Activated naive CD8-positive, alpha-beta T cell treated with anti-CD3 and anti-CD28 coated beads, Interleukin-2, amount 50 U/mL, for 24 hours (primary cell): ENCODE data around the gene STX8.
A peak's percentile ranks its signal among the peaks of the same experiment; 100 is the strongest.

Experiments
- ATAC-seq: fragments of 150-1000 bp; cut with Tn5 transposase; one replicate; pipeline ENCODE4 v1.10.0; 2021
- DNase-seq: peaks from one replicate; pipeline ENCODE4 v3.0.0; 2021
- H3K27ac Mint-ChIP-seq: one replicate; pipeline ENCODE4 v1.8.0; 2021; ENCODE audit warnings: mild to moderate bottlenecking, mixed read lengths
- H3K27me3 Mint-ChIP-seq: one replicate; pipeline ENCODE4 v1.8.0; 2021; ENCODE audit warnings: mixed read lengths
- H3K36me3 Mint-ChIP-seq: one replicate; pipeline ENCODE4 v1.8.0; 2021; ENCODE audit warnings: low read depth, mixed read lengths
- H3K4me1 Mint-ChIP-seq: one replicate; pipeline ENCODE4 v1.8.0; 2021; ENCODE audit warnings: mixed read lengths
- H3K4me3 Mint-ChIP-seq: one replicate; pipeline ENCODE4 v1.8.0; 2021; ENCODE audit warnings: mild to moderate bottlenecking, moderate library complexity, mixed read lengths
- H3K9me3 Mint-ChIP-seq: one replicate; pipeline ENCODE4 v1.8.0; 2021; ENCODE audit warnings: mixed read lengths

STX8 gene

DNA sequence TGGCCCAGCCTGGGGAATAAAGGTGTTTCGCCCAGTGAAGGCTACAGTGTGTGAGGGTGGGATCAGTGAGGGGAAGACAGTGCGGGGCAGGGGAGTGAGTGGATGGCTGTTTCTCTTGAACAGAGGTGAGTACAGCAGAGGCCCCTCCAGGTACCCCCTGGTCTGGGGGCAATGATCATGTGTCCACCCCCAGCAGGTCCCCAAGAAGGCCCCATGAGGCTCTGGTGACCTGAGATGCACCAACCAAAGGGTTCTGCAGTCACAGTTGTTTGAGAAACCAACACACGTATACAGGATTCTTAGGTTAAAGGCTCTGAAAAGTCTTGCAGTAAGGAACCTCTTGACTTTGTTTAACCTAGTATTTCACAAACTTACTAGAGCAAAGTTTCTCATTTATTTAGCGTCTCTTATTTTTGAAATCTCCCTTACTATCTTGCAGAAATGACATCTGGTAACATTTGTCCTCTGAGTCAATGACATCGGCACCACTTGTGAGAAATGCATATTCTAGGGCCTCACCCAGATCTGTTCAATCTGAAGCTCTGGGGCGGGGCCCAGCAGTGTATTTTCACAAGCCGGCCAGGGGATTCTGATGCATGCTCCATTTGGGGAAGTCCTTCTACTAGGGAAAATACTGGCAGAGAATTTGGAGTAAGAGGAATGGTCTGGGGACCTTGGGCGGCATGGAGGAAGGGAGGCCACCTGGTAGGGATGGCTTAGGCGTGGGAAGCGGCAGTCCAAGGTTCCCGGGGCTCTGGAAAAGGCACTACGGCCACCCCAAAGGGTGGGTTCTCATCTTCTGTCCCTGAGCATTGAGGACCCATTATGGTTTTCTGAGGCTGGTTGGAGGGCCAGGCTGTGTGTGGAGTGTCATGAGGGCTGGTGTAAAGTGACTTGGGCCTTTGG is 337.0 kb downstream of the STX8 start:
- DNase-seq (no peak), ATAC-seq (no peak)
- H3K27ac Mint-ChIP-seq: peak overlapping the region; percentile 75
- peaks cover 10% of the 10 kb centered on the region for H3K27me3 Mint-ChIP-seq
- H3K9me3 Mint-ChIP-seq: no peaks in the 10 kb centered on the region
- peaks cover 3% of the 10 kb centered on the region for H3K36me3 Mint-ChIP-seq
- H3K4me3 Mint-ChIP-seq: peak overlapping the region; percentile 77
- peaks cover 28% of the 10 kb centered on the region for H3K4me1 Mint-ChIP-seq

DNA sequence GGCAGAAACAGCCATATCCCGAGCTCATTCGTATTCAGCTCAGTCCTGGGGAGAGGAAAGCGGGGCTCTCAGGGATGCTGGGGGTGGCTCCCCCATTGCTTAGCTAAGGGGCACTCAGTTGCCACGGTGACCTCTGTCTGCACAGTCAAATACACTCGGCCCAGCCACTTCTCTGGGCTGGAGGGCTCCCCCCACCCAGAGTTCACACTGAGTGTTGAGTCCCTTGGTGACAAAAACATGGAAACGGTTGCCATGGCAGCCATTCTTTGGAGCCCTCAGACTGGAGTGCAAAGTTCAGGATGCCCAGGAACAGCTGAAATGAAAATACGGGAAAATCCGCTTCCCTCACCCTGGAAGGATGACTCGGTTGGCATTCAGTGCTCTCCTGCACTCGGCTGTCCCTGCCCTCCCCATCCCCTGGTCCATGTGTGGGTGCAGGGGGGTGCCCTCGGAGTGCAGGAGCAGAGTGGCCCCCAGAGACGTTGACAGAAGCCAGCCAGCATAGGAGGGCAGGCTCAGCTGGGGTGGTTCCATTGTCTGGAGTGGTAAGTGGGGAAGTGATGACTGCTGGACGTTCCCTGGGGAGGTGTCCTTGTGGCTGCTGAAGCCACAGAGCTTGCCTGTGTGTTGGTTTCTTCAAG is 337.8 kb downstream of the STX8 start:
- Mint-ChIP-seq H3K4me3 (no peak overlapping the region), H3K36me3 (peaks cover 3% of the 10 kb centered on the region), H3K9me3 (no peaks in the 10 kb centered on the region), H3K27me3 (peaks cover 14% of the 10 kb centered on the region), H3K4me1 (peaks cover 28% of the 10 kb centered on the region), H3K27ac (no peak overlapping the region)
- ATAC-seq: no peak
- DNase-seq: no peak

DNA sequence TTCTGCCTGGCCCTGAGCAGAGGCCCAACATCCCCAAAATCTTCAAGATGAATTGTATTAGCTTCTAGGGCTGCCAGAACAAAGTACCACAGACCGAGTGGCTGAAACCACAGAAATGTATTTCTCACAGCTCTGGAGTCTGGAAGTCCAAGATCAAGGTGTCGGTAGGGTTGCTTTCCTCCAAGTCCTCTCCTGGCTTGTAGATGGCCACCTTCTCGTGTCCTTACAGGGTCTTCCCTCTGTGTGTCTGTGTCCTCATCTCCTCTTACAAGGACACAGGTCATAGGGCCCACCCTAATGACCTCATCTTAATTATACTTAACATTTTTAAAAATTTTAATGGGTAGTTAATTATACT is 338.6 kb downstream of the STX8 start:
- peaks cover 28% of the 10 kb centered on the region for H3K4me1 Mint-ChIP-seq
- DNase-seq (no peak), ATAC-seq (no peak)
- peaks cover 14% of the 10 kb centered on the region for H3K27me3 Mint-ChIP-seq
- H3K27ac Mint-ChIP-seq: no peak overlapping the region
- no peaks in the 10 kb centered on the region for H3K9me3 Mint-ChIP-seq
- H3K4me3 Mint-ChIP-seq: no peak overlapping the region
- peaks cover 3% of the 10 kb centered on the region for H3K36me3 Mint-ChIP-seq

DNA sequence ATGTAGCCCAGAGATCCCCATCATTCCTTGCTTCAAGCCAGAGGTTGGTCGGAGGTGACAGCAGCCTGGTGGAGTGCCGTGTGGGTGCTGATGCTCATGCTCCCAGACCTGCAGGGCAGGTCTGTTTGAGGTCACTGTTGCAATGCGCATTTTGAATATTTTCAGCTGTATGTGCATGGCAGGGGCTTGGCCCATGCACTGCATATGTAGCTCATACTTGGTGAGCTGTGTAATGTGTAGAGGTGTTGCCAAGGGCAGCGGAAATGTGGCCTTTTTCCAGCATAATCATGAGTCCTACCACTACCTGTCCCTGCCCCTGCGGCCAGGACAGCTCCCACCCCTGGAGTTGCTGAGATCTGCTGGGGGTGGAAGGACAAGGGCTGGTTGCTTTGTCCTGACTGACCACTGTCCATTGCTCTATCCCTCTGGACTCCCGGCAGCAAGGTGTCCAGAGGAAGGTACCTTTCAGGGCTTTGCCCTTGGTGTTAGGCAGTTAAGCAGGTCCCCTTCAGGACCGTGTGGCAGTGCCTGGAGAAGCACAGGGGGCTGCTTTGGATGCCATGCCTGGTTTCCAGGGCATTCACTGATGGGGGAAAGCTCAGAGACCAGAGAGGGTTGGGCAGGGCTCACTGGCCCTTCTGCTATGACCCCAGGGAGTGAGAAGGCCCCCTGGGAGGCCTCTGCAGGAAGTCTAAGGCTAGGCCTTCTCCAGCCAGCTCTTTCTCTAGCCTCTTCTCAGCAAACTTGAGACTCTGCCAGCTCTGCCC is 339.2 kb downstream of the STX8 start:
- no peak overlapping the region for H3K4me3 Mint-ChIP-seq
- DNase-seq (no peak), ATAC-seq (no peak)
- peaks cover 14% of the 10 kb centered on the region for H3K27me3 Mint-ChIP-seq
- H3K27ac Mint-ChIP-seq: no peak overlapping the region
- H3K4me1 Mint-ChIP-seq: peaks cover 26% of the 10 kb centered on the region
- peaks cover 3% of the 10 kb centered on the region for H3K36me3 Mint-ChIP-seq
- H3K9me3 Mint-ChIP-seq: no peaks in the 10 kb centered on the region

DNA sequence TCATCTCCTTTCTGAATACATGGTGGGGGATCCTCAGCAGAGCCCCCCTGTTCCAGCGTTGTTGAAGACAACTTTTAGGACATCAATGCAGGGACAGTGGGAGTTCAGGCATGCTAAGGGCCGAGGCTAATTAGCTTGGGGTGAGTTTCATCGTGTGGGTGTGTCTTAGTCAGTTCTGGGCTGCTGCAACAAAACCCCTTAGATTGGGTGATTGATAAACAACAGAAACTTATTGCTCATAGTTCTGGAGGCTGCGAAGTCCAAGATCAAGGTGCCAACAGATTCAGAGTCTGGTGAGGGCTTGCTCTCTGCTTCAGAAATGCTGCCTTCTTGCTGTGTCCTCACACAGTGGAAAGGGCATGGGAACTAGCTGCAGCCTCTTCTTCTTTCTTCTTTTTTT is 340.3 kb downstream of the STX8 start:
- ATAC-seq: peak; percentile 33
- H3K36me3 Mint-ChIP-seq: peaks cover 3% of the 10 kb centered on the region
- H3K27me3 Mint-ChIP-seq: peaks cover 14% of the 10 kb centered on the region
- no peaks in the 10 kb centered on the region for H3K9me3 Mint-ChIP-seq
- H3K4me1 Mint-ChIP-seq: peaks cover 23% of the 10 kb centered on the region
- H3K27ac Mint-ChIP-seq: no peak overlapping the region
- no peak for DNase-seq
- no peak overlapping the region for H3K4me3 Mint-ChIP-seq

DNA sequence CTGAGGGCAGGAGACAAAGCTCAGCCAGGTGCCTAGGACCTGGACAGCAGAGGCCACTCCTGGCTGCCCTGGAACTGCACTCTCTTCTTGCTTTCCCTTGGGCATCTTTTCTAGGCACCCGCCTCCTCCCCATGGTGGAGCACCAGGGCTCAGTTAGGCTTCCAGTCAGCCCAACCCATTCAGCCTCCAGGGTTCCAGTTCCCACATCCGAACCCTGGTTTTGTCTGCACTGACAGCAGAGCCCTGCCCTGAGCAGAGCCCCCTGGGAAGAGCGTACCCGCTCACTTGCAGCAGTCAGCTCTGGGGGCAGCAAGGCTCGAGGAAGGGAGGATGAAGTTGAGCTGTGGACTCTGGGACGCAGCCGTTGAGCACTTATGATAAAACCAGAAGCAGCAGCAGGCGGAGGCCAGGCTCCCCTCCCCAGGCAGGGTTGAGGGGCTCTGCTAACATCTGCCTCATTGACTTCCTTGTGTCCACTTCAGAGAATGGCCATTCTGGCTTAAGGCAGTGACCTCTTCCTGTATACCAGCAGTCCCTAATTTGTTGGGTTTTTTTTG is 341.2 kb downstream of the STX8 start:
- Mint-ChIP-seq H3K4me1 (peaks cover 20% of the 10 kb centered on the region), H3K27ac (no peak overlapping the region), H3K9me3 (no peaks in the 10 kb centered on the region), H3K4me3 (no peak overlapping the region), H3K36me3 (peaks cover 3% of the 10 kb centered on the region), H3K27me3 (peaks cover 16% of the 10 kb centered on the region)
- DNase-seq (no peak), ATAC-seq (no peak)

DNA sequence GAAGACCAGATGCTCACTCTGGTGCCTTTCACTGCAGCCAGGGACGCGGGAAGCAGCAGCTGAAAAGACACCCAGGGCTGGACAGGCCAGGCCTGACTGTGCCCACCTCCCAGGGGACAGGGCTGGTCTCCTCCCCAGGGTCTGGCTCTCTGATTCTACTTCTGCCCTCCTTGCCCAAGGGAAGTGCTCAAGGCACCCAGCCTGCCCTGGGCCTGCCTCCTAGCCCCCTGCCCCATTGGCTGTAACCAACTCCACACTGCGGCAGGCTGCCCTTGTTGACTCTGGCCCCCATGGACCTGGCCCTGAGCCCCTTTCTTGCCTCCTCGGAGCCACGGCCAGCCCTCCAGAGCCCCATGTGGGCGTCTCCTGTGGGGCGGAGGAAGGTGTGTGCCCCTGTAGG is 341.9 kb downstream of the STX8 start:
- H3K9me3 Mint-ChIP-seq: no peaks in the 10 kb centered on the region
- DNase-seq: no peak
- no peak overlapping the region for H3K4me3 Mint-ChIP-seq
- H3K36me3 Mint-ChIP-seq: peaks cover 2% of the 10 kb centered on the region
- peaks cover 16% of the 10 kb centered on the region for H3K27me3 Mint-ChIP-seq
- H3K27ac Mint-ChIP-seq: no peak overlapping the region
- ATAC-seq: no peak
- H3K4me1 Mint-ChIP-seq: peaks cover 13% of the 10 kb centered on the region

DNA sequence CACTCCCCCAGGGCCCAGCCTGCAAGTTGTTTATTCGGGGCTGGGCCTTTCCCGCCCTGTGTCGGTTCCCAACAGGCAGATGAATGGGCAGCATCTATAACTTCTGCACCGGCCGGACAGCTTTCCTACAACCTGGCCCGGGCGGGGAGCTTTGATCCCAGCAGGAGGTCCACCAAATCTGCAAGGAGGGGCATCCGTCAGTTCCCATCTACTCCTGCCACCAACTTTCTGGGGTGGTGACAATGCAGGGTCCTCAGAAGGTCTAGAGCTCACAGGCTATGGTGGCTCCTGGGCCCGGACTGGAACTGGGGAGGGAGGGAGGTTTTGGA is 342.4 kb downstream of the STX8 start:
- Mint-ChIP-seq H3K9me3 (no peaks in the 10 kb centered on the region), H3K4me1 (peaks cover 10% of the 10 kb centered on the region), H3K4me3 (no peak overlapping the region), H3K36me3 (no peaks in the 10 kb centered on the region), H3K27me3 (peaks cover 14% of the 10 kb centered on the region), H3K27ac (no peak overlapping the region)
- ATAC-seq: no peak
- DNase-seq: no peak

DNA sequence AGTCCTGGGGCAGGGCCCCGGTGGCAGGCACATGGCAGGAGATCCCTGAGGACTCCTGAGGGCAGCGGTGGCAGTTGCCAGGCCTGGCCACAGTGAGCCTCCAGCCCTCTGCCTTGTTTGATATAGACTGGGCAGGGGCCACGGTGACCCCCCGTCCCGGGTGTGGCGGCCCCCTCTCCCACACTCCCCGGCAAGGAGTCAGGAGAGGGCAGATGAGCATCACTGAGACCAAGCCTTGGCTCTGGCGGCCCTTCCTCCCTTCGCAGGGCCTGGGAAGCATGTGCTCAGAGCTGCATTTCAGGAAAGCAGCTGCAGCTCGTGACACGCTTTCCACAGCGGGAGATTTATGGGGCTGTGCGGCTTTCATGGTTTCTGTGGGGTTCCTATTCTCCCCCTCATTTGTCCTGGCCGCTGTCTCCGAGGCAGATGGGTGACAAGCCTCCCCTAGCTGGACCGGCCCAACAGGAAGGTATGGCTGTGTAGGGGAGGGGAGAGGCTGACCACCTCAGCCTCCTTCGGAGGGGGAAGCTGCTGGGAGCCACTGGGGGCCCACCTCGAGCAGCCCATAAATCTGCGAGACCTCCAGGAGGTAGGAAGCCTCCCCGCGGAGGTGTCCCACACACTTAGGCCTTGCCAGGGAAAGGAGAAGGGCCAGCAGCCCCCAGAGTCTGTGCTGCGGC is 342.9 kb downstream of the STX8 start:
- H3K9me3 Mint-ChIP-seq: no peaks in the 10 kb centered on the region
- H3K36me3 Mint-ChIP-seq: no peaks in the 10 kb centered on the region
- H3K4me1 Mint-ChIP-seq: peaks cover 8% of the 10 kb centered on the region
- peaks cover 11% of the 10 kb centered on the region for H3K27me3 Mint-ChIP-seq
- no peak overlapping the region for H3K4me3 Mint-ChIP-seq
- ATAC-seq (no peak), DNase-seq (no peak)
- H3K27ac Mint-ChIP-seq: no peak overlapping the region

DNA sequence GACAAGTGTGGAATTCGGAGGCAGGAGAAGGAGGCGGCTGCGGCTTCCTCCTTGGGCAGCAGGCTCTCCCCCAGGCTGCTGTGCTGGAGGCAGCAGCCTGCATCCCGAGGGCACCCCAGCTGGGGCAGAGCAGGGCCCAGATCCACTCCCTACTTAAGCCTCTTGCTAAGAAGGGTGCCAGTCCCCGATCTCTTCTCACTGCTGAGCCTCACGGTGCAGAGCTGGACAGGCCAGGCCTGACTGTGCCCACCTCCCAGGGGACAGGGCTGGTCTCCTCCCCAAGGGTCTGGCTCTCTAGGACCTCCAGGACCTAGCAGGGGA is 343.5 kb downstream of the STX8 start:
- H3K4me1 Mint-ChIP-seq: peaks cover 8% of the 10 kb centered on the region
- H3K4me3 Mint-ChIP-seq: no peak overlapping the region
- peaks cover 10% of the 10 kb centered on the region for H3K27me3 Mint-ChIP-seq
- ATAC-seq (no peak), DNase-seq (no peak)
- no peaks in the 10 kb centered on the region for H3K36me3 Mint-ChIP-seq
- H3K9me3 Mint-ChIP-seq: no peaks in the 10 kb centered on the region
- H3K27ac Mint-ChIP-seq: no peak overlapping the region

DNA sequence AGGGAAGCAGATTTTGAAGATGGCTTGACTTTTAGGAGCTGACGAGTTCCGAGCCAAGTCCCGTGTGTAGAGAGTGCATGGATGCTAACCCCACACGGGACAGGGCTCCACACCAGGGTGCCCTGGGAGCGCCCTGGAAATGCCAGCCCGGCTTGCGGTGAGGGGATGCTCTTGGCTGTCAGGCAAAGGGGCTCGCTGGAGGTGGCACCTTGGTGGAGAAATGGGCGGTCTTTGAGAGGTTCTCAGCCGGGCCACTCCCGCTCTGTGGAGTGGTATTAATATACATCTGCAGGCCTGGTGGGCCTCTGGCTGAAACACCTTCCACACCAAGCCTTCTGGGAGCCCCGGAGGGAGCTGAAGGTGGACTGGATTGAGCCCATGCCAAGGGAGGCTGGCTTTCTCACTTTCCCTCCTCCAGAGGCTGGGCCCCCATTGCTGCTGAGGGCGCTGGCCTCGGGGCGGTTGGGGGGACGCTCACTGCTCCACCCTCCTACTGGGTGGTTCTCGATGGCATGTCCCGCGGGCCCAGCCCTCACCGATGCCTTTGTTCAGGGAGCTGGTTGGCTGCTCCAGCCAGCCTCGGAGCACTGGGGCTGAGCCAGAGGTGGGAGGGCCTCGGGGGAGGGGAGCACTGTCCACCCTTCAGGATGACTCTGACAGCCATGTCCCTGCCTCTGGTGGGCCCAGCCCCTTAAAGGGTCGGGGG is 344.0 kb downstream of the STX8 start:
- no peak overlapping the region for H3K4me3 Mint-ChIP-seq
- H3K9me3 Mint-ChIP-seq: no peaks in the 10 kb centered on the region
- DNase-seq (no peak), ATAC-seq (no peak)
- peaks cover 8% of the 10 kb centered on the region for H3K4me1 Mint-ChIP-seq
- no peak overlapping the region for H3K27ac Mint-ChIP-seq
- H3K27me3 Mint-ChIP-seq: peaks cover 10% of the 10 kb centered on the region
- no peaks in the 10 kb centered on the region for H3K36me3 Mint-ChIP-seq

DNA sequence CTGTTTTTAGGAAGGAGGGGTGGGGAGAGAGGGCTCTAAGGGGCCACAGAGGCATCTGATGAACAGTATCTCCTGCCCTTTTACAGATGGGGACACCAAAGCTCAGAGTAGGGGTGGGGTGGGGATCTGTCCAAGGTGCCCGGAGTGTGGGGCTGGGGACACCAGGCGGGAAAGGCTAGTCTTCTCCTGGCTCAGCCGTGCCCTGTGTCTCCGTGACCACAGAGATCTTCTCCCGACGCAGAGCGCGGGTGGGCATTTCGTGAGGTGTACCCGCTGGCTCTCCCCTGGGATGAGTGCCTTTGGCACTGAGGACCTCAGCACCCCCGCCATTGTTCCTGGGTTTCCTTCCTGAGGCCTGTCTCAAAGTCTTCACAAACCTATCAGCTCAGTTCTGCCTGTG is 344.8 kb downstream of the STX8 start:
- Mint-ChIP-seq H3K27ac (no peak overlapping the region), H3K4me1 (peaks cover 8% of the 10 kb centered on the region), H3K36me3 (no peaks in the 10 kb centered on the region), H3K9me3 (no peaks in the 10 kb centered on the region), H3K4me3 (no peak overlapping the region), H3K27me3 (peaks cover 10% of the 10 kb centered on the region)
- no peak for DNase-seq
- ATAC-seq: no peak

DNA sequence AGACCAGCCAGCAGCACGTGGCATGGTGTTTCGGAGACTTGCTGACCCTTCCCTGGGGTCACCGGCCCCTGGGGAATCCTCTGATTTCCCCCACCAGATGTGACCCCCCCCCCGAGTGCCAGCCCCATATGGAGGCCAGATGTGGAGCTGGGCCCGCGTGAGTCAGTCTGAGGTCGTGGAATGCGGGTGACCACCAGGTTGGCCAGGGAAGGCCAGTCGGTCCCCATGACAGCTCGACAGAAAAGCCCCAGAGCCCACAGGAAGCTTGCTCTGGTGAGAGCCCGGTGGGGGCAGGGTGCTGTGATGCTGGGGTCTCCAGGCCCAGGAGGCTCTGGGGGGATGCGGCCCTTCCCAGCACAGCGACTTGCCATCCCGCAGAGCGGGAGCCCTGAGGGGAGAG is 345.3 kb downstream of the STX8 start:
- Mint-ChIP-seq H3K27me3 (peaks cover 10% of the 10 kb centered on the region), H3K9me3 (no peaks in the 10 kb centered on the region), H3K4me3 (no peak overlapping the region), H3K36me3 (no peaks in the 10 kb centered on the region), H3K27ac (no peak overlapping the region), H3K4me1 (peaks cover 2% of the 10 kb centered on the region)
- DNase-seq (no peak), ATAC-seq (no peak)

DNA sequence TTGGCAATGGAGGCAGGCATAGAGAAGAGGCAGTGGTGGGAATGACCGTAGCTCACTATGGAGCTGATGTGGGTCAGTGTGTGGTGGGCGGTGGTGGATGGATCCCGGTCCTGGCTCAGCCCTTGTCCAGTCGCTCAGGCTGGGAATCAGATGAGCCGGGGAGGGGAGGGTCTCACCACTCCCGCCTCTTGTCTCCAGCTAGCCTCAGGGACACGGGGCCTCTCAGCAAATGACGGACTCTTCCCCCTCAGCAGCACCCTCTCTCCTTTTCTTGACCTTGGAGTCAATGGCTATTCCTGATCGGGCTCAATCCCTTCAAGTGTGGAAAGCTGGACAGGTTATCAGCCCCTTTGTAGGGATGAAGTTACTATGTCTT is 345.8 kb downstream of the STX8 start:
- Mint-ChIP-seq H3K27ac (no peak overlapping the region), H3K4me1 (no peaks in the 10 kb centered on the region), H3K27me3 (peaks cover 8% of the 10 kb centered on the region), H3K9me3 (no peaks in the 10 kb centered on the region), H3K36me3 (no peaks in the 10 kb centered on the region), H3K4me3 (no peak overlapping the region)
- DNase-seq: no peak
- no peak for ATAC-seq
